GM12892 (cell line): ENCODE results near the gene QRICH1.

ENCODE experiments used
- DNase-seq: peaks from one replicate; pipeline ENCODE4 v3.0.0; 2011; ENCODE audit not compliant: insufficient read length
- FAIRE-seq: peaks from 2 replicates; lab custom pipeline; 2011; peaks lifted over from hg19 to GRCh38; lab: Jason Lieb, UNC
- POLR2A ChIP-seq: IDR thresholded peaks from 2 replicates; pipeline ENCODE4 v1.6.1; 2011; ENCODE audit warnings: low read depth, low read length, control low read depth
- POLR2AphosphoS5 ChIP-seq: IDR thresholded peaks from 2 replicates; pipeline ENCODE4 v1.6.1; 2011; ENCODE audit warnings: low read depth, low read length, control low read depth
- TAF1 ChIP-seq: IDR thresholded peaks from 2 replicates; pipeline ENCODE4 v1.6.1; 2011; ENCODE audit warnings: low read depth, mild to moderate bottlenecking, control low read depth, low read length, borderline replicate concordance

The QRICH1 gene

GRCh38 chr3:49076646-49077045 is 17.2 kb downstream of the QRICH1 start:
- FAIRE-seq = no peak
- TF ChIP-seq POLR2A (no peak), POLR2AphosphoS5 (no peak), TAF1 (no peak)
- no peak for DNase-seq

GRCh38 chr3:49076116-49076515 is 17.8 kb downstream of the QRICH1 start:
- no peak for FAIRE-seq
- no peak for DNase-seq
- TF ChIP-seq POLR2A (no peak), POLR2AphosphoS5 (no peak), TAF1 (no peak)

- DNase-seq (no peak), FAIRE-seq (no peak)
- TF ChIP-seq POLR2AphosphoS5 = no peak
- TF ChIP-seq POLR2A = no peak
- TF ChIP-seq TAF1 = no peak
These were observed 35.9 kb downstream of the QRICH1 start for GRCh38 chr3:49058011-49058410.

GRCh38 chr3:49057268-49057667 is 36.6 kb downstream of the QRICH1 start:
- no peak for TF ChIP-seq POLR2AphosphoS5
- TF ChIP-seq TAF1 = no peak
- TF ChIP-seq POLR2A = no peak
- DNase-seq (no peak), FAIRE-seq (no peak)

GRCh38 chr3:49054344-49054862 is 39.5 kb downstream of the QRICH1 start:
- FAIRE-seq = no peak
- no peak for DNase-seq
- TF ChIP-seq TAF1 (no peak), POLR2AphosphoS5 (no peak), POLR2A (no peak)

GRCh38 chr3:49053543-49053942 is 40.3 kb downstream of the QRICH1 start:
- TF ChIP-seq TAF1 (no peak), POLR2AphosphoS5 (no peak), POLR2A (no peak)
- DNase-seq (no peak), FAIRE-seq (no peak)

GRCh38 chr3:49035281-49035680 is 58.6 kb downstream of the QRICH1 start:
- TF ChIP-seq POLR2AphosphoS5 (no peak), TAF1 (no peak), POLR2A (no peak)
- FAIRE-seq = no peak
- no peak for DNase-seq

GRCh38 chr3:49034650-49035049 is 59.2 kb downstream of the QRICH1 start:
- TF ChIP-seq TAF1 = no peak
- no peak for FAIRE-seq
- no peak for DNase-seq

GRCh38 chr3:49032646-49033304 is 61.1 kb downstream of the QRICH1 start:
- DNase-seq (no peak), FAIRE-seq (no peak)
- TF ChIP-seq POLR2A (no peak), TAF1 (no peak), POLR2AphosphoS5 (no peak)

- no peak for TF ChIP-seq POLR2A
- TF ChIP-seq TAF1 = no peak
- TF ChIP-seq POLR2AphosphoS5 = no peak
- DNase-seq = no peak
- no peak for FAIRE-seq
These were observed 63.5 kb downstream of the QRICH1 start for GRCh38 chr3:49030321-49030720.

- DNase-seq (no peak), FAIRE-seq (no peak)
- no peak for TF ChIP-seq POLR2AphosphoS5
- no peak for TF ChIP-seq POLR2A
These were observed 64.3 kb downstream of the QRICH1 start for GRCh38 chr3:49029563-49029884.
